A172 (cell line): ENCODE results near the gene ADGRB2. TPM values are rescaled to one million over a fixed set of nuclear protein-coding genes. Genes with fewer than 3 reads are reported as not detected.

Source experiments
- DNase-seq: peaks from one replicate; pipeline ENCODE4 v3.0.0-alpha.2; 2015; ENCODE audit warnings: low spot score
- total RNA-seq: library from RNA; depleted of rRNA; stranded (reverse); fragments of >200 nt; shearing (Covaris generic); gene quantifications from 2 replicates; pipeline ENCODE4 v1.2.3, GENCODE V29; 2014

ADGRB2 gene
- total RNA-seq, 1 experiment from 2014 or later: 20.9 TPM

DNA sequence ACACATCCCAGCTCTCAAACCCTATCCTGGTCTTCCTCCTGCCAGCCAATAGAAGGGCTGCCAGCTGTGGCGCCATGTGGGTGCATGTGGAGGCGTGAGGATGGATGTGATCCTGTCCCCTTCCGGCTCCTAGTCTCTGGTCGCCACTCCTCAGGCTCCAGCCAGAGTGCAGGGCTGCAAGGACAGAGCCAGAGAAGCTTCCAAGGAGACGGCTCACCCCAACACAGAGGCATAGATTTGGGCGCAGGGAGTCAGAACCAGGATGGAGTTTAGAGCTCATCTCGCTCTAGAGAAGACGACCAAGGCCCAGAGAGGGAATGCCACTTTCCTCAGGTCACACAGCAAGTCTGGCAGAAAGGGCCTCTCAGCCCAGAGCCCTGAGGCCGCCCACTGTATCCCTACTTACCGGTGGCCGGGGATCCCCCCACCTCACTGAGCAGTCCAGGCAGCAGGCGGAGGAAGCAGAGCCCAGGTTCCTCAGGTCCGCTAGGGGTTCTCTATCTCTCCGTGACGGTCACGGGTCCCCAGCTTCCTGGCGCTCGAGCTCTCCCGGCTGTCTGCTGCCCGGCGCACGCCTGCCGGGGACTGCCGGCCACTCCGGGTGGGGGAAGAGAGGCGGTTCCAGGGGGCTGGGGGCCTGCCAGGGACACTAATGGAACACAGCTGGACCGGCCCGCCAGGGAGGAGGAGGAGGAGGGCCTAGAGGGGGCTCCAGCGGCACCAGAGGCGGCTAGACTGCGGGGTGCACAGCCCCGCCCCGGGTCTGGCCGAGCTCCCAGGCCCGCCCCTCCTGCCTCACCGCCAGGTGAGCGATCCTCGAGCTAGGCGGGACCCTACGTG, 60.5 kb downstream of the ADGRB2 start, which contains the start of gene COL16A1:
Gene COL16A1, minus strand, starts transcription at position 587 of the 840 bp plus-strand sequence. CDS start 1,824 bp downstream, outside the sequence.
- no peak for DNase-seq

DNA sequence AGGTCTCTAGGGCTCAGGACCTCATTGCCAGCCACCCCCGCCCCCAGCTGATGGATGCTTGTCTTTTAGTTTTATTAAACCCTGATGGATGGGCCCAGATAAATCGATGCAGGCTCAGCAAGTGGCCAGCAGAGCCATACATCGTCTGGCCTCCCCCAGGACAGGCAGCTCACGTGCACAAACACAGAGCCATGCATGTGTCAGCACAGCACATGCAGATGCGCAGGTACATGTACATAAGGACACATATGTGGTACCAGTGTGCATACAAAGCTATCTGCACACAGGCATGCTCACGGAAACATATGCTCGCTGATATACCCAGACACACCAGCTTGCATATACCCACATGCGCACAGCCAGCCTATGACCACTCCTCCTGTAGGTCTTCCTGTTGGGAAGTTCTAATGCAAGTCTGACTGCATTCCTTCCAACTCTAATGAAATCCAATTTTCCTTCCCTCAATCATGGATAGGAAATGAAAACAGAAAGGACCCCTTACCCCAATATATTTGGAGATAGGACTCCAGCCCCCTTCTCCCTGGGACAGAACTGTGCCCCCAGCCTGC, 61.2 kb downstream of the ADGRB2 start:
- DNase-seq: no peak

DNA sequence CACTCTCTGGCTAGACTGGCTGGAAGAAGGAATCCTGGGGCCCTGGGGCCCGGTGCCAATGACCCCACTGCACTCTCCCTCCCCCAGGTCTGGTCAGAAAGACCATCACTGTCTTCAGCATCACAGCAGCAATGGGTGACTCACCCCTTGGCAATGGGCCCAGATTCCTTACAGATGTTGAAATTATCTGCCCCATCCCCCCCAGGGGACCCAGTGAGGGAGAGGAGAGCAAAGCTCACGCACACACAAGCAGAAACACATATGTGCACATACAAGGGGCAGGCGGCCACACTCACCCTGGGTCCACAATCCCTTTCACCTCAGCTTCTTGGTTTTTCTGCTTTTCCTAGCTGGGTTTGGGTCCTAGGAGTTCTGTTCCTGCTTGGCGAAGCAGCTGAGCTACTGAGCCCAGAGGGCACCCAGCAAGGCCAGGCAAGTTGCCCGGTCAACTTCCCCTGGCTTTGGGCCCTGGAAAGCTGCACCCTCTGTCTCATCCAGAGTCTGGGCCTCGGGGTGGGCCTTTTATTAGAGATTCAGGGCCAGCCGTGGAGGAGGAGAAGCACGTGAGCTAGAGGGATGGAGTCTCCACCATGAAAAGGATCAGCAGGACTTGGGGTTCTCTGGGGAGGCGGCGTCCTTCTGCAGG, 62.9 kb downstream of the ADGRB2 start:
- DNase-seq: peak; percentile 92

DNA sequence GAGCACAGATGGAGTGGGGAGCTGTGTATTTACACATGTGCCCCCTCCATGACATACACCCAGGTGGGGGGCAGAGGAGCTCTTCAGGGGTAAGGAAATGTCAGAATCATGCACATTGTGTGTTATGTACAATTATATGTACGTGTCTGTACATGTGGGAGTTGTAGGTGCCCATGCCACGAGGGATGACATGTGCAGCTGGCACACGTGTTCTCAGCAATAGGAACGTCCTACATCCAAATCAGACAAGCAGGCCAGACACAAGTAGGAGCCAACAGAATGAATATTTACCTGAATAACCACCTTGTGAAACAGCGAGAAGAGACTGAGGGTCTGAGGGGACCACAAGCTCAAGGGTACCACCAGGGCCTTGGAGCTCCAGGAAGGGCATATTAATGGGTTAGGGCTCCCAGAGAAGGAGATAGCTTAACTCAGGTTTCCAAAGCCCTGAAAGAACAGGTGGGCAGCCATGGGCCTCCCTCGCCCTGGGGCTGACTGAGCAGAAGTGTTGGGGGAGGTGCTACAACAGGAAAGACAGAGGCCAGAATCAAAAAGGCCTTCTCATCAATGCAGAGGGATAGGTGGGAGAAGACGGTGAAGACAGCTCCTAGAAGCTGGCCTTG, 63.6 kb downstream of the ADGRB2 start:
- no peak for DNase-seq

DNA sequence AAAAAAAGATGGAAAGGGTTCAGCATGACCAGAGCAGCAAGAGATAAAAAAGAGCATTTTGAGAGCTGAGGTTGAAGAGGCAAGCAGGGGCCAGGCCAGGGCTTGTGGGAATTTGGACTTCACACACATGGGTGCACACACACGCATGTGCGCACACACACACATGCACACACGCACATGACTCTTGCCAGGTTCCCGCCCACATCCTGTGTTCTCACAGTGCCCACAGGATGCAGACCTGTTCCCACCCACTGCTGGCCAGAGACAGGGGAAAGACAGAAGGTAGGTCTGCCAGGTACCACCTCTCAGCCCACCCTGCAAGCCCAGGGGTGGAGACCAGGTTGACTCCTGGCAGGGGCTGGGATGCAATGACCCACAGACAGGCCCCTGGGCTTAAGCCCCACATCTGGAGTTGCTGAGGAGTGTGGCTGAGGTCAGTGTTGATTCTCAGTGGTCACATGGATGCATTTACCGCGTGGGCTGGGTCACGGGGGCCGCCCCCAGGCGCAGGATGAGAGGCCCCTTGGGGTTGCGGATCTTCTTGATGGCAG, 64.7 kb downstream of the ADGRB2 start:
- no peak for DNase-seq

DNA sequence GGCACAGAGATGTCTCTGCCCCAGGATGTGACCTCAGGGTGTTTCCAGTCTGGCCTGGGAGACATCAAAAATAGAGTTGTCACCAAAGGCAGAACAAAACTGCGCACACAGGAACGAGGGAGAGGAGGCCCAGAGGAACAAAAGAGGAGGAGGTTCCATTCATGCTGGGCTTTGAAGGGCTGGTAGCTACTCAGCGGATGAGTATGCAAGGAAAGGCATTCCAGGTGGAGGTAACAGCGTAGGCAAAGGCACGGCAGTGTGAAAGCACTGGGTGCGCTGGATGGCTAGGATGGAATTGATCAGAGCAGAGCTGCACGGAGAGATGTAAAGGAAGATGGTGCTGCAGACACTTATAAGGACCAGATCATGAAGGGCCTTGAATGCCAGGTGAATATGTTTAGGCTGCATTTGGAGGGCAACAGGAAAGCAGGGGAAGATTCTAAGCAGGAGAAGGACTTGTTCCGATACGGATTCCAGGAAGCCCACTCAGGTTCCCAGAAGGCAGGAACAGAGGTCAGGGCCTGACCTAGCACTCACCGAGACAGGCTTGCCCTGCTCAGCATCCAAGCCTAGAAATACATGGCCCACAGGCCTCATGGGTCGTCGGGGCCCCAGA, 66.7 kb downstream of the ADGRB2 start:
- no peak for DNase-seq

GRCh38 chr1:31696242-31696641, 67.9 kb downstream of the ADGRB2 start:
- no peak for DNase-seq

GRCh38 chr1:31695327-31695726, 68.8 kb downstream of the ADGRB2 start:
- no peak for DNase-seq

DNA sequence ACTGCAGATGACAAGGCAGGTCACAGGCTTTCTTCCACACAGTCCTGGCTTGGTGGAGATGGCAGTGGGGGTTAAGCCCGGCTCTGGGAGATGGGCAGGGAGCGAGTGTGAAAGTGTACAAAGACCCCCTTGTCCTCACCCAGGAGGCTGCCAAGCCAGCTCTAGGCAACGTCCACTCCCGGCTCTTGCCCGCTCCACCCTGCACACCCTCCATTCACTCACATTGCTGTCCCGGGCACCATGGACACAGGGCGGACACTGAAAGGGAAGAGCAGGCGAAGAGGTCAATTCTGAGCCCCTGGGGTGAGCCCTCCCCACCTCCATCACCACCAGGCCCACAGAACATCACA, 69.2 kb downstream of the ADGRB2 start:
- DNase-seq: no peak

- DNase-seq: no peak
These were observed 69.8 kb downstream of the ADGRB2 start for GRCh38 chr1:31694069-31694963.

DNA sequence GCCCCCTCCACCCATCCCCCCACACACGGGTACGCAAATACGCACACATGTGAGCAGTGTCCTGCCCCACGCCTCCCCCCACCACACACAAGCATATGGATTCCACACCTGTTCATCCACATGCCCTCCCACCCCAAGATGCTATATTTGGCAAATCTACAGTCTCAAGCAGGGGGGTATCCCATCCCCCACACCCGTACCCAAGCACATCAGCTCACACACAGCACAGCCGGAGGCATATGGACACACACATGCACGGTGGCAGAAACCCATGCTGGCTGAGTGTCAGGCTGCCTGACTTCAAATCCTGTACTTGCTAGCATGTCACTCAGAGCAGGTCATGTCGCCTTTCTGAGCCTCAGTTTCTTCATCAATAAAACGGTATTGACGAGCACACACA, 70.9 kb downstream of the ADGRB2 start:
- DNase-seq: no peak

DNA sequence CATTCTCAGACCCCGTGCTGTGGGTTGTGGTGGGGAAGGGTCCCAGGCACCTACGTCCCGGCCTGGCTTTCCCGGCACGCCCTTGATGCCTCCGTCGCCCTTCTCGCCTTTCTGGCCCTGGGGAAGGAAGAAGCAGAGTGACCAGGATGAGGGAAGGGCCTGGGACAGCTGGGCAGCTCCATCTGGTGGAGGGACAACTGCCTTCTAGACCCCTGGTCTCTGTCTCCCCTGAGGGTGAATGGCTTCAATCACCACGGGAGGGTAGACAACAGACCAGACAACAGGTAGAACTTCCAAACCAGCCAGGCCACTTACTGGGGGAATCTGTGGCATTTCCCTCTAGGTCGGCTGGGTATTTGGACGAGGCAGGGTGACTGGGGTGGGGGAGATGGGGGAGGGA, 72.2 kb downstream of the ADGRB2 start:
- no peak for DNase-seq

- DNase-seq: no peak
These were observed 72.7 kb downstream of the ADGRB2 start for GRCh38 chr1:31691446-31691845.

GRCh38 chr1:31690921-31691320, 73.2 kb downstream of the ADGRB2 start:
- DNase-seq: no peak

- DNase-seq: peak; percentile 91
These were observed 74.3 kb downstream of the ADGRB2 start for GRCh38 chr1:31689854-31690253.

DNA sequence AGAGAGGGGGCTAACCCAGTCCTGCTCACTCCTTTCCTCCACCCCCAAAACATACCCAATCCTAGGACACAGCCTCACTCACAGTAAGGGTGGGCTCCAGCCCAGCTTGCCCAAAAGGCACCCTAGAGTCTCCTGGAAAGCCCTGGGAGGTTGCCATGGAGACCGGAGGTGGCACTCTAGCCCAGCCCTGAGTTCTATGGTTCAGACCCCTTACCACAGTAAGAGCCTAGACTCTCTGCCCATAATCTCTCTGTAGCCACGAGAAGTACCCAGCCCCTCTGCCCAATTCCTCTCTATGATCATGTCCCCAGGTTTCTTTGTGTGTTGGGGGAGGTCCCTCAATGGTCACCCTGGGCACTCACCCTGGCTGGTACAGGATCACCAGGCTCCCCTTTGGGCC, 74.8 kb downstream of the ADGRB2 start:
- no peak for DNase-seq

GRCh38 chr1:31688233-31688918, 75.8 kb downstream of the ADGRB2 start:
- DNase-seq: no peak

- no peak for DNase-seq
These were observed 76.5 kb downstream of the ADGRB2 start for GRCh38 chr1:31687601-31688000.

DNA sequence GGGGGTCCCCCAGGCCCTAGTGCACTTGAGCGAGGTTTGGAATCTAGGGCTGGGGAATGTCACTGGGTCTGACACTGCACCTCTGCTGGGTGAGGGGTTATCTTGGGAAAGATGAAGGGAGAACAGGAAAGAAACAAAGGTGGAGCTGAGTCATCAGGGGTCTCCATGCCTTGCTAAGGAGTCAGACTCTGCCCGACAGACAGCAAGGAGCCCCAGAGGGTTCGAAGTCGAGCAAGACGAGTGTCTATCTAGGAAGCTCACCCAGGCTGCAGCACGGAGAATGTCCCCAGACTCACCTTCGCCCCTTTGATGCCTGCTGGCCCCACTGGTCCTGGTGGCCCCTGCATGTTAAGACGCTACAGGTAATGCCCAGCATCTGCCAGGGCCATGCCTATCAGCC, 78.3 kb downstream of the ADGRB2 start:
- no peak for DNase-seq

DNA sequence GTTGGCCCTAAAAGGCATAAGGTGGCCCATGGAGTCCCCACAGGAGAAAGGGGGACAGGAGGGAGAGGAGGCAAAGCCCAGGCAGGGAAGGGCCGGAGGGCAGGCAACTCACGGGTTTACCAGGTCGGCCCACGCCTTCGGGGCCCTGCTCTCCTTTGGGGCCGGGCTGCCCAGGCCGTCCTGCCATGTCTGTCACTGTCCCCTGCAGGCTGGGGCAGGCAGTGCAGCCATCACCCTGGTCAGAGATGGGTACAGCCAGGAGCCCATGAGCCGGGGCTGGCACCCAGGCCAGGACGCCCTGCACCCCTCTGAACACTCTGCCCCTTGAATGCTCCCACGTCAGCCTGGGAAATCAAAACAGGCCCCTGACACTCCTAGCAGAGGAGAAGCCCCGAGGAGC, 80.1 kb downstream of the ADGRB2 start:
- no peak for DNase-seq
